Nephron progenitor cell (in vitro differentiated cells): Measurements from ENCODE around the gene LAMP1.
"Not testable (repeated sequence)": the region's sequence is repeated elsewhere in the genome, so short reads cannot be mapped to it uniquely, and the experiment has no call there.

Source experiments
- DNase-seq: peaks from one replicate; pipeline ENCODE4 v3.0.0; 2021
- H3K27ac Mint-ChIP-seq: 2 replicates; pipeline ENCODE4 v1.8.0; 2021; ENCODE audit warnings: mild to moderate bottlenecking, moderate library complexity, mixed read lengths
- H3K27me3 Mint-ChIP-seq: 2 replicates; pipeline ENCODE4 v1.8.0; 2021; ENCODE audit warnings: mild to moderate bottlenecking, low read depth, mixed read lengths; ENCODE audit not compliant: poor library complexity
- H3K36me3 Mint-ChIP-seq: 2 replicates; pipeline ENCODE4 v1.8.0; 2021; ENCODE audit warnings: low read depth, mixed read lengths
- H3K4me1 Mint-ChIP-seq: 2 replicates; pipeline ENCODE4 v1.8.0; 2021; ENCODE audit warnings: mixed read lengths
- H3K4me3 Mint-ChIP-seq: 2 replicates; pipeline ENCODE4 v1.8.0; 2021; ENCODE audit warnings: mild to moderate bottlenecking, moderate library complexity, mixed read lengths
- H3K9me3 Mint-ChIP-seq: 2 replicates; pipeline ENCODE4 v1.8.0; 2021; ENCODE audit warnings: mild to moderate bottlenecking, moderate library complexity, mixed read lengths
- CTCF ChIP-seq: fragments of 200-600 bp; sonication (generic); IDR thresholded peaks from 2 replicates; pipeline ENCODE4 v1.5.0; 2021; ENCODE audit warnings: antibody characterized with exemption

The LAMP1 gene

GRCh38 chr13:113342820-113343691 lies 46.0 kb downstream of the LAMP1 start:
- H3K27ac Mint-ChIP-seq = peak overlapping the region; percentile 13

GRCh38 chr13:113343692-113343968 lies 46.6 kb downstream of the LAMP1 start:
- Mint-ChIP-seq H3K4me3 (no peak overlapping the region), H3K9me3 (peaks cover 12% of the 10 kb centered on the region), H3K27ac (no peak overlapping the region), H3K27me3 (peaks cover 4% of the 10 kb centered on the region), H3K36me3 (peaks cover 42% of the 10 kb centered on the region), H3K4me1 (no peaks in the 10 kb centered on the region)
- no peak for TF ChIP-seq CTCF
- no peak for DNase-seq

More at GRCh38 chr13:113342820-113343691, 46.0 kb downstream of the LAMP1 start:
- no peak for DNase-seq
- Mint-ChIP-seq H3K36me3 (peaks cover 36% of the 10 kb centered on the region), H3K4me1 (no peaks in the 10 kb centered on the region), H3K9me3 (peaks cover 9% of the 10 kb centered on the region), H3K27me3 (peaks cover 4% of the 10 kb centered on the region), H3K4me3 (no peak overlapping the region)
- TF ChIP-seq CTCF = no peak

- H3K4me3 Mint-ChIP-seq = no peak overlapping the region
Measured at GRCh38 chr13:113345486-113345885, 48.4 kb downstream of the LAMP1 start.

GRCh38 chr13:113347736-113348225 lies 50.7 kb downstream of the LAMP1 start:
- H3K36me3 Mint-ChIP-seq = peaks cover 37% of the 10 kb centered on the region
- not testable (repeated sequence) for H3K4me3 Mint-ChIP-seq, H3K4me1 Mint-ChIP-seq, DNase-seq, H3K27me3 Mint-ChIP-seq, H3K27ac Mint-ChIP-seq
- H3K9me3 Mint-ChIP-seq = peaks cover 12% of the 10 kb centered on the region

More at GRCh38 chr13:113345486-113345885, 48.4 kb downstream of the LAMP1 start:
- Mint-ChIP-seq H3K4me1 (no peaks in the 10 kb centered on the region), H3K27me3 (peaks cover 4% of the 10 kb centered on the region), H3K36me3 (peaks cover 53% of the 10 kb centered on the region), H3K9me3 (peaks cover 12% of the 10 kb centered on the region), H3K27ac (peak overlapping the region; percentile 41)
- no peak for TF ChIP-seq CTCF
- no peak for DNase-seq

GRCh38 chr13:113348591-113348990 lies 51.6 kb downstream of the LAMP1 start:
- no peak for TF ChIP-seq CTCF
- H3K4me3 Mint-ChIP-seq = no peak overlapping the region
- H3K9me3 Mint-ChIP-seq = peaks cover 12% of the 10 kb centered on the region

GRCh38 chr13:113349050-113349449 lies 52.0 kb downstream of the LAMP1 start:
- TF ChIP-seq CTCF = no peak
- H3K4me1 Mint-ChIP-seq = no peaks in the 10 kb centered on the region
- no peak overlapping the region for H3K4me3 Mint-ChIP-seq
- H3K27ac Mint-ChIP-seq = no peak overlapping the region
- peaks cover 40% of the 10 kb centered on the region for H3K36me3 Mint-ChIP-seq
- DNase-seq = no peak
- H3K9me3 Mint-ChIP-seq = peaks cover 12% of the 10 kb centered on the region
- H3K27me3 Mint-ChIP-seq = no peaks in the 10 kb centered on the region

More at GRCh38 chr13:113348591-113348990, 51.6 kb downstream of the LAMP1 start:
- H3K27me3 Mint-ChIP-seq = no peaks in the 10 kb centered on the region
- peaks cover 40% of the 10 kb centered on the region for H3K36me3 Mint-ChIP-seq
- H3K27ac Mint-ChIP-seq = no peak overlapping the region
- DNase-seq = no peak
- H3K4me1 Mint-ChIP-seq = no peaks in the 10 kb centered on the region
